GM12864 (cell line): ENCODE results near the gene MCTP1.
"Not testable (repeated sequence)": the region's sequence is repeated elsewhere in the genome, so short reads cannot be mapped to it uniquely, and the experiment has no call there.

ENCODE experiments used
- DNase-seq: peaks from one replicate; pipeline ENCODE4 v3.0.0-alpha.2; 2011; ENCODE audit warnings: low read depth
- H3K4me3 ChIP-seq: 2 replicates; pipeline ENCODE4 v1.5.1; 2011; ENCODE audit warnings: mild to moderate bottlenecking, low read depth, low read length, control low read depth
- CTCF ChIP-seq: IDR thresholded peaks from 2 replicates; pipeline ENCODE4 v1.5.1; 2011; ENCODE audit warnings: low read depth, mild to moderate bottlenecking, moderate library complexity, low read length, control low read depth, inconsistent platforms; ENCODE audit errors: missing control alignments

Gene MCTP1

DNA sequence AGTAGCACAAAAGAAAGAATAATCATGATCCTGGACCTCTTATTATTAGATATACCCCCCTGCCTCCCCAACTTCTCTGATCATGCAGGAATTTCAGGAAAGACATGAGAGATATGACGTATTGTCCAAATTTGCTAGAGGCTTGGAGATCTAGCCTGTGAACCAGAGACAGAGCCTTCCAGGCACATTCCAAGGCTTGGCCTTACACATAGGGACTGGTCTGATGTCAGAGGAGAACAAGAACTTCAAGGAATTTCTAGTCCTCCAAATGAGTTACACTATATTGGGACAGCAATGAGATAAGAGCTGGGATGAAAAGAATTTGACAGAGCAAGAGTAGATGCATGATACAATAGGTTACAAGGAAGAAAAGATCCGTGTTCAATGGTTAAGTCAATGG is 67.0 kb downstream of the MCTP1 start:
- no peak for TF ChIP-seq CTCF
- no peak for DNase-seq
- H3K4me3 ChIP-seq: no peak overlapping the region

DNA sequence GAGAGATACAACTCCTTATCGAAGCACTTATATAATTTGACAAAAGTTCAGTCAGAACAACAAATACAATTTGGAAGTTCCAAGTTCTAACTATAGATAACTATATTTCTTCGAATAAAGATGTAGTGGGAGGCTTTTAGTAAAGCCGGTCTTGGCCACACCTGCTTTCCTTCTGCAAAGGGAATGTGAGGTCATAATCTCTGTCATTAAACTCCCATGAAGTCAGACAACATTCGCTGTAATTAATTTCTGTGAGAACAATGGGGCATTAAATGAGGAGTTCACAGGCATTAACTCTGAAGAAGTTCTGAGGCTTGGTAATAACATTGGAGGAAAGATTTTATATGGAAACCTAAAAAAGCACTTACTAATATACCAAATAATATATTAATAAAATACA is 67.5 kb downstream of the MCTP1 start:
- TF ChIP-seq CTCF: no peak
- DNase-seq: no peak
- no peak overlapping the region for H3K4me3 ChIP-seq

- TF ChIP-seq CTCF: no peak
- DNase-seq: no peak
- H3K4me3 ChIP-seq: no peak overlapping the region
Measured at GRCh38 chr5:95216136-95216955, 68.5 kb downstream of the MCTP1 start.

- not testable (repeated sequence) for DNase-seq, H3K4me3 ChIP-seq
Measured at GRCh38 chr5:95207811-95208210, 77.1 kb downstream of the MCTP1 start.

- no peak for TF ChIP-seq CTCF
Measured at GRCh38 chr5:95194856-95195255, 90.0 kb downstream of the MCTP1 start.

DNA sequence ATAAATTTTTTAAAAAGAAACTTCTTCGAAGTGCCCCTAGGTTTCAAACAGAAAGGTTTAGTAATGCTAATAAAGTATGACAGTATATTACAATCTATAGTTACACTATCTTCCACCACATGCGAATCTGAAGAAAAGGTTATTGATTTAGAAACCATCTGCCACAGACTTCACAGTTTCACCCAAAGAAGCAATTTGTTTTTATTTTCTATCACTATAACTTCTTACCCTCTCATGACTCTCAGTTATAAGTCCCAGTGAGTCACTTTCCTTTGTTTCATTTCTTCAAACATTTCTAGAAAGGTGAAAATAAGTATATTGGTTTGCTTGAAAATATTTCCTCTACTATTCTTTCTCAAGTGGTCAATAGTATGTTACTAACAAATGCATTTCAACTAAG is 93.6 kb downstream of the MCTP1 start:
- no peak for DNase-seq
- no peak overlapping the region for H3K4me3 ChIP-seq
- no peak for TF ChIP-seq CTCF

More at GRCh38 chr5:95194856-95195255, 90.0 kb downstream of the MCTP1 start:
- no peak overlapping the region for H3K4me3 ChIP-seq
- DNase-seq: no peak

DNA sequence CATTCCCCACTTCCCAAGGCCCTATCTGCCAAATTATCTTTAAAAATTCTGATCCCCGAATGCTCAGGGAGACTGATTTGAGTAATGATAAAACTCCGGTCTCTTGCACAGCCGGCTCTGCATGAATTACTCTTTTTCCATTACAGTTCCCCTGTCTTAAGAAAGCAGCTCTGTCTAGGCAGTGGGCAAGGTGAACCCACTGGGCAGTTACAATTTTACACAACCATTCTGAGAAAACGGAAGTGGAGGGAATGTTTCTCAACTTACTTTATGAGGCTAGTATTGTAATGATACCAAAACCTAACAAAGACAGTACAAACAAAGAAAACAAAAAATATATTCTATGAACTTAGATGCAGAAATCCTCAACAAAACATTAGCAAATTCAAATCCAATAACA is 100.0 kb downstream of the MCTP1 start:
- no peak for DNase-seq
- no peak overlapping the region for H3K4me3 ChIP-seq
- TF ChIP-seq CTCF: no peak
